Type B pancreatic cell (in vitro differentiated cells): ENCODE measurements around the gene ALDOA. TPM values are rescaled to one million over a fixed set of nuclear protein-coding genes. Genes with fewer than 3 reads are reported as not detected.

Source experiments
- DNase-seq: peaks from one replicate; pipeline ENCODE4 v3.0.0; 2021; ENCODE audit warnings: mixed read lengths; ENCODE audit not compliant: unreplicated experiment; ENCODE audit errors: extremely low spot score
- H3K27ac Mint-ChIP-seq: 2 replicates; pipeline ENCODE4 v1.8.0; 2021; ENCODE audit warnings: mild to moderate bottlenecking, mixed read lengths
- H3K27me3 Mint-ChIP-seq: 2 replicates; pipeline ENCODE4 v1.8.0; 2021; ENCODE audit warnings: mixed read lengths
- H3K36me3 Mint-ChIP-seq: 2 replicates; pipeline ENCODE4 v1.8.0; 2021; ENCODE audit warnings: mixed read lengths
- H3K4me1 Mint-ChIP-seq: one replicate; pipeline ENCODE4 v1.8.0; 2021; ENCODE audit warnings: mixed read lengths; ENCODE audit not compliant: unreplicated experiment
- H3K4me3 Mint-ChIP-seq: 2 replicates; pipeline ENCODE4 v1.8.0; 2021; ENCODE audit warnings: mild to moderate bottlenecking, mixed read lengths
- H3K9me3 Mint-ChIP-seq: 2 replicates; pipeline ENCODE4 v1.8.0; 2021; ENCODE audit warnings: mixed read lengths
- CTCF ChIP-seq: fragments of 200-600 bp; sonication (generic); conservative IDR thresholded peaks from 2 replicates; pipeline ENCODE4 v1.5.0; 2021; ENCODE audit warnings: antibody characterized with exemption, mild to moderate bottlenecking
- total RNA-seq: library from RNA; stranded (reverse); gene quantifications from 2 replicates; pipeline ENCODE4 v1.2.1, GENCODE V29; 2021; ENCODE audit warnings: low replicate concordance

Gene ALDOA
- total RNA-seq, 1 donor from 2014 or later: 620 TPM

DNA sequence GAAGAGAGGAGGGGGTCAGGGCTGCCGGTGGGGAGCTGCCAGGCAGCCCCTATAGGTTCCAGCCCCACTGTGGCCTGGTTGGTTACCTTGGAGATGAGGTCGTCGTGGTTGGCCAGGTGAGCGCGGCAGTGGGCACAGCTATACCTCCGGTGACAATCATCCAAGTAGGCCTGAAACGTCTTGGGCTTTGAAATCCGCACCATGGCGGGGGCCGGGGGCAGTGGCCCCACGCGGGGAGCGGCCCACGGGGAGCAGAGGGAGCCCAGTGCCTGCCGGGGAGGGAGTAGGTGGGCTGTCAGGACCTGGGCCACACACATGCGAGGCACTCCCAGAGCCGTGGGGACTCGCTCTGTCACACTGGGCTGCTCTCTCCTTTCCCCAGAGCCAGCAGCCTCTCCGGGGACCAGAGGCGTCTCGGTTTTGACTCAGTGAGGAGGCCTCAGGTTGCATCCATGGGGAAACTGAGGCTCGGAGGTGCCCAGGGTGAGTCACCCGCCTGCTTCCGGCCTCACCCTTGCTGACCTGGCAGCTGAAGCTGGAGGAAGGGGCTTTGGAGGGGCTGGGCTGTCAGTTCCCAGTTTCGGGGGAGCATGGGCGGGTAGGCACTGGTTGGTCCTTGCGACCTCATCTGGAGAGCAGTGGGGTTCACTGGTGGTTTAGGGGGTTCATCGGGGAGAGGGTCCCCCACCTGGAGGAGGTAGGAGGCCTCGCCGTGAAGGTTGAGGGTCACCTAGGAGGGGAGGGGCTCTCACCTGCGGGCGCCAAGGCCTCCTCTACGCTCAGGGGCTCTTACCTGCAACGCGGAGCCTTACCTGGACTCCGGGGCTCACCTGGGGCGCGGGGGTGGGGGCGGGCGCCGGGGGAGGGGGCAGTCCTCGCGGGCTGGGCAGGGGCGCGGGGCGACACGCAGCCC is 29.9 kb downstream of the ALDOA start:
- Mint-ChIP-seq H3K36me3 (peaks cover 20% of the 10 kb centered on the region), H3K4me3 (peak overlapping the region; percentile 89), H3K27ac (peak overlapping the region; percentile 77), H3K9me3 (peaks cover 18% of the 10 kb centered on the region), H3K4me1 (peaks cover 27% of the 10 kb centered on the region), H3K27me3 (no peaks in the 10 kb centered on the region)
- no peak for TF ChIP-seq CTCF
- DNase-seq: no peak

DNA sequence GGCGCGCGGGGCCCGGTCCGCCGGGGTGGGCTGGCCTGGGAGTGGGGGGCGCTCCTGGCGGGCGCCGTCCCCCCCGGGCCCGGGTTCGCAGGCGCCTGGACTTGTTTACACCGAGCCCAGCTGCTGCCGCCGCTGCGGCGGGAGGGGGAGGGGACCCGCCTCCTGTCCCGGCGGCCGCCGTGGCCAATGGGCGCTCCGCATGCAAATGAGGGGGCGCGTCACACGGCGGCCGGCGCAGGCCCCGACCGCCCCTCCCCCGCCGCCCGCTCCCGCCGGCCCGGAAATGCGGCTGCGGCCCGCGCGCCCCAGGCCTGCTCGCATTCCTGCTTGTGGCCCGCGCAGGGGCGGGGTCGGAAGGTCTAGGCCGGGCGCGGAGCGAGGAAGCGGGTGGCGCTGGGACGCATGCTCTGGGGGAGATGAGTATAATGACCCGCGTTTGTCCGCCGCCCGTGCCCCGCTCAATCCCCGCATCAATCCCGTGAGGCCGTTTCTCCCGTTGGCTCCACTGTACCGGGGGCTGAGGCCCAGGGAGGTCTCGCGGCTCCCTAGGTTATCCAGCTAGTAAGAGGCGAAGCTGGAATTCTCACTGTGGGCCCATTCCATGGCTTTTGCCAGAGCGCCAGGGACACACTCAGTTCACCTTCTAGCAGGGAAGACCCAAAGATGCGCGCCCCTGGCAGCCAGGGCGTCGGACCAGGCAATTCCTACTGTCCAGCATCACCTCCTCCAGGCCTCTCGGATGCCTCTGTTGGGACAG is 30.7 kb downstream of the ALDOA start, which contains the start of gene YPEL3:
Gene YPEL3, minus strand, starts transcription at position 109 of the 757 bp plus-strand sequence. CDS start 731 bp downstream, outside the sequence.
- H3K27me3 Mint-ChIP-seq: no peaks in the 10 kb centered on the region
- H3K27ac Mint-ChIP-seq: peak within 1 kb of the TSS; percentile 84
- H3K36me3 Mint-ChIP-seq: peaks cover 20% of the 10 kb centered on the region
- H3K4me1 Mint-ChIP-seq: peaks cover 25% of the 10 kb centered on the region
- H3K4me3 Mint-ChIP-seq: peak within 1 kb of the TSS; percentile 89
- TF ChIP-seq CTCF: no peak
- DNase-seq: peak; percentile 94
- H3K9me3 Mint-ChIP-seq: peaks cover 18% of the 10 kb centered on the region

DNA sequence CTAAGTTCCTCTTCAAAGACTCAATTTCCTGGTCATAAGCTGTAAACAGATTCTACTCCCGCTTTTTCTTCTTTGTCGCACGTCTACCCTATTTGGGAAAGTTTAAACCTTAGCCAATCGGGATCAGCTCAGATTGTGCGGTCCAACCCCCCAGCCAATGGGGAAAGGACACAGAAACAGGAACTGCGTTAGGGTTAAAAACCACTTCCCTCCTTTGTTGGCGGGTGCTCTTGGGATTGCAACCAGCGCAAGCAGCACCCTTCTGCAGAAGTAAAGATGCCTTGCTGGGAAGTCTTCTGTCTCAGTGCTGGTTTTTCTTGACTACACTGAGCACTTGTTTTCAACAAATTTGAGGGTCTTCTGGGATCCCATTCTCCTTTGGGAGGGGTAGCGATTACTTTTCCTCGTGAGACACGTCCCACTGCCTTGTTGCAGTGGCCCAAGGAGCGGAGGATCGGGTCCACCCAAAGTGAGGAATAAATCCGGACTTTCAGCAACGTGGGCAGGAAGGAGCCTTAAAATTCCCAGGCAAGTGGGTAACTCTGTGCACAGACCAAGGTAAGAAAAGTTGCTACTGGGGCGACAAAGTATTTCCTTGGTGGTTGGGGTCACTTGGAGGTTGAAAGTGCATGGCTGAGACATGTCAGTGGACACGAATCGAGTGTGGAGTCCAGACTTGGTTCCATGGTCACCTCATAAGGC is 31.5 kb downstream of the ALDOA start:
- Mint-ChIP-seq H3K4me1 (peaks cover 21% of the 10 kb centered on the region), H3K36me3 (peaks cover 25% of the 10 kb centered on the region), H3K9me3 (peaks cover 18% of the 10 kb centered on the region), H3K27me3 (no peaks in the 10 kb centered on the region), H3K27ac (peak overlapping the region; percentile 84), H3K4me3 (peak overlapping the region; percentile 84)
- DNase-seq: no peak
- TF ChIP-seq CTCF: no peak

GRCh38 chr16:30104090-30104489 is 38.5 kb downstream of the ALDOA start:
- H3K9me3 Mint-ChIP-seq: no peaks in the 10 kb centered on the region
- no peaks in the 10 kb centered on the region for H3K27me3 Mint-ChIP-seq
- TF ChIP-seq CTCF: no peak
- peaks cover 31% of the 10 kb centered on the region for H3K36me3 Mint-ChIP-seq
- peaks cover 5% of the 10 kb centered on the region for H3K4me1 Mint-ChIP-seq
- peak overlapping the region; percentile 90 for H3K27ac Mint-ChIP-seq
- no peak for DNase-seq
- peak overlapping the region; percentile 65 for H3K4me3 Mint-ChIP-seq

DNA sequence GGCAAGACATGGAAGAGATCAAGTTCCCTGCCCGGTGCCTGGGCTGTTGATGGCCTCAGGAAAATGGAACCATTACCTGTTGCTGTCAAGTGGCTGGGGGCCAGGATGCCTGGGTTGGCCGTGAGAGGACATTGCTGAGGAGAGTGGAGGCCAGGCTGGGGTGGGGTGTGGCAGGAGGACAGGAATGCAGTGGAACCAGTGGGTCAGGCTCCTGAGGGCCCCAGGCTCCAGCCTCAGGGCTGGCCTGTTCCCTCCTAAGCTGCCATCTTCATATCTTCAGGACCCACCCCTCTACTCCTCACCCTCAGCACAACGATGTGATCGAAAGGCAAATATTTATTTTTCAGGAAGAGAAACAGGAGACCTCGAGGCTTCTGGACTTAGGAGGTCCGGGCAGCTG is 38.9 kb downstream of the ALDOA start:
- H3K9me3 Mint-ChIP-seq: no peaks in the 10 kb centered on the region
- H3K4me1 Mint-ChIP-seq: peaks cover 5% of the 10 kb centered on the region
- peak overlapping the region; percentile 65 for H3K4me3 Mint-ChIP-seq
- no peak for TF ChIP-seq CTCF
- no peak for DNase-seq
- no peaks in the 10 kb centered on the region for H3K27me3 Mint-ChIP-seq
- peak overlapping the region; percentile 90 for H3K27ac Mint-ChIP-seq
- peaks cover 31% of the 10 kb centered on the region for H3K36me3 Mint-ChIP-seq
